ENCODE data around the gene PAX4.
A peak's percentile ranks its signal among the peaks of the same experiment; 100 is the strongest.

PAX4 gene

DNA sequence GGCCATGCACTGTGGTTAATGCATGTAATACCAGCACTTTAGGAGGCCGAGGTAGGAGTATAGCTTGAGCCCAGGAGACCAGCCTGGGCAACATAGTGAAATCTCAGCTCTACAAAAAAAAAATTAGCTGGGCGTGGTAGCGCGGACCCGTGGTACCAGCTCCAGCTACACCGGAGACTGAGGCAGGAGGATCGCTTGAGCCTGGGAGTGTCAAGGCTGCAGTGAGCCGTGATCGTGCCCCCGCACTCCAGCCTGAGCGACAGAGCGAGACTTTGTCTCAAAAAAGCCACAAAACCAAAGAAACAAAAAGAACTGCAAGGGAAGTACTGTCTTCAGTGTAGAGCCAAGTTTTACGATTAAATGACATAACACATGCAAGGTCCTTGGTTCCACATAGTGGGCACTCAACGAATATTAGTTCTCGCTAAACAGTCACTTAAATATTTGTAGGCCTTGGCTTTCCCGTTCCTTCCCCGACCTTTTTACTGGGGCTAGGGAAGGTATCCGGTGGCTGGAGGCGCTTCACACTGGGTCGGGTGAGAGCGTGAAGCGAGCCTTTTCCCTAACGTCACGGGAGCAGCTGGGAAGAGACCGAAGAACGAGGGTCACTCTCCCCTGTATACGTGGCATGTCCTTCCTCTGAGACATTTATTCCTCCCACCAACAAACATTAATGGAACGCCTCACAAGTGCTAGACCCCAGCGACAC is 33.1 kb upstream of the PAX4 start:
- peak overlapping the region; percentile 81 for H3K23ac ChIP-seq (ENCODE audit: low read depth, low read length, poor library complexity)
- peak overlapping the region; percentile 73 for H3K9ac ChIP-seq (ENCODE audit: low read depth, low read length, poor library complexity)
- no CpG with 5 or more reads among the region's 29 CpGs for WGBS, 2 donors (ENCODE audit: extremely low coverage in 2 of 2, insufficient read length in 2 of 2, insufficient replicate concordance in 1 of 2)
- peaks cover 12 to 14% of the 10 kb centered on the region in 2 donors for H3K4me1 ChIP-seq (ENCODE audit: control insufficient read depth in 2 of 2, insufficient read depth in 1 of 2, low read depth in 1 of 2, low read length in 2 of 2)
- peaks cover 5% of the 10 kb centered on the region for H3K79me1 ChIP-seq (ENCODE audit: low read depth, low read length)
- no peak overlapping the region for H2AK5ac ChIP-seq (ENCODE audit: low read depth, low read length)
- H4K91ac ChIP-seq (ENCODE audit: low read depth, low read length, poor library complexity): no peak overlapping the region
- no peak overlapping the region for H4K8ac ChIP-seq (ENCODE audit: low read depth, low read length)
- no peak overlapping the region for H2BK12ac ChIP-seq (ENCODE audit: low read length)
- H3K4me3 ChIP-seq (ENCODE audit: low read length in 2 of 2): peak overlapping the region; percentile 78 to 99
- H3K18ac ChIP-seq (ENCODE audit: low read length): peak overlapping the region; percentile 73
- H3K4ac ChIP-seq (ENCODE audit: low read length): no peak overlapping the region
- H3K14ac ChIP-seq (ENCODE audit: low read length): peak overlapping the region; percentile 4
- peak overlapping the region; percentile 6 for H2BK15ac ChIP-seq (ENCODE audit: low read length)
- no peak for DNase-seq (ENCODE audit: low spot score)
- H3K9me3 ChIP-seq (replicated peaks in 1 of 2; ENCODE audit: control insufficient read depth in 2 of 2, insufficient read depth in 1 of 2, low read depth in 1 of 2, low read length in 2 of 2): no peaks in the 10 kb centered on the region
- H2BK120ac ChIP-seq (ENCODE audit: low read depth, low read length): peak overlapping the region; percentile 21
- peak overlapping the region; percentile 98 for H2AFZ ChIP-seq (ENCODE audit: low read length)
- no peak overlapping the region for H2BK5ac ChIP-seq (ENCODE audit: low read length)
- peak overlapping the region; percentile 45 for H3K27ac ChIP-seq (replicated peaks; ENCODE audit: low read length)
- peak overlapping the region; percentile 73 for H3K4me2 ChIP-seq (ENCODE audit: insufficient read depth, low read length, poor library complexity, severe bottlenecking)
- H3K27me3 ChIP-seq (ENCODE audit: control insufficient read depth in 3 of 3, insufficient read depth in 3 of 3, low read depth in 1 of 3, low read length in 3 of 3): peaks cover 0 to 1% (median 0%) of the 10 kb centered on the region in 3 experiments
- H3K36me3 ChIP-seq (replicated peaks in 1 of 2; ENCODE audit: control insufficient read depth in 2 of 2, insufficient read depth in 2 of 2, low read length in 2 of 2): peaks cover 0 to 24% of the 10 kb centered on the region in 2 donors

DNA sequence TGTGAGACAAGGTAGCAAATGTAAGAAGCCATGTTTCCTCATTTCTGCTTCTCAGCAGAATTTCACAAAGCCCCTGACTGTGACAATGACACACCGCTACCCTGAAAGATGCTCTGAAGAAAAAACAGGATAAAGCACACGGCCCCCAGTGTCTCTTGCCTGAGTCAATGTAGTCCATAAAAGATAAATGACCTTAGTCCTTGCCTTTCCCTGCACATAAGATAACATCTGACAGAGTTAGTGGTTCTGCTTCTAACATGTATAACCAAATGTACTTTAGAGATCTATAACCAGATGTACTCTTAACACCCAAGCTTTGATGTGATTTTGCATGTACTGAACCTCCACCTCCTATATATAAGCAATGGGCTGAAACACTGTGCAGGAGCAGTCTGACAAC is 31.0 kb upstream of the PAX4 start:
- Histone ChIP-seq H3K9ac (ENCODE audit: low read depth, low read length, poor library complexity) (no peak overlapping the region), H2BK15ac (ENCODE audit: low read length) (no peak overlapping the region), H3K23ac (ENCODE audit: low read depth, low read length, poor library complexity) (no peak overlapping the region)

DNA sequence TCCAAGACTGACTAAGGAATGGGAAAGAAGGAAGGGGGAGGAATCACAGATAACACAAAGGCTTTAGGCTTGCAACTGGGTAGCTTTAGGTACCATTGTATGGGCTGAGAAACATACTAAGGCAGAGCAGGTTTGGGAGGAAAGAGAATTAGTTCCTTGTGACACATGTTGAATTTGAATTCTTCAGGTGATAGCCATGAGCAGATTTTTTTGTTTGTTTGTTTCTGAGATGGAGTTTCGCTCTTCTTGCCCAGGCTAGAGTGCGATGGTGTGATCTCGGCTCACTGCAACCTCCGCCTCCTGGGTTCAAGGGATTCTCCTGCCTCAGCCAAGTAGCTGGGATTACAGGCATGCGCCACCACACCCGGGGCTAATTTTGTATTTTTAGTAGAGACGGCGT is 29.7 kb upstream of the PAX4 start:
- H4K91ac ChIP-seq (ENCODE audit: low read depth, low read length, poor library complexity): no peak overlapping the region
- H2BK120ac ChIP-seq (ENCODE audit: low read depth, low read length): no peak overlapping the region
- H2AK5ac ChIP-seq (ENCODE audit: low read depth, low read length): no peak overlapping the region
- no peaks in the 10 kb centered on the region for H3K36me3 ChIP-seq (replicated peaks in 1 of 2; ENCODE audit: control insufficient read depth in 2 of 2, insufficient read depth in 2 of 2, low read length in 2 of 2)
- no peak overlapping the region for H2BK5ac ChIP-seq (ENCODE audit: low read length)
- no peak overlapping the region for H3K4ac ChIP-seq (ENCODE audit: low read length)
- peaks cover 4 to 10% of the 10 kb centered on the region in 2 donors for H3K4me1 ChIP-seq (ENCODE audit: control insufficient read depth in 2 of 2, insufficient read depth in 1 of 2, low read depth in 1 of 2, low read length in 2 of 2)
- no peak for DNase-seq (ENCODE audit: low spot score)
- no peak overlapping the region for H3K14ac ChIP-seq (ENCODE audit: low read length)
- no CpG with 5 or more reads among the region's 8 CpGs for WGBS, 2 donors (ENCODE audit: extremely low coverage in 2 of 2, insufficient read length in 2 of 2, insufficient replicate concordance in 1 of 2)
- no peak overlapping the region for H2BK12ac ChIP-seq (ENCODE audit: low read length)
- H2AFZ ChIP-seq (ENCODE audit: low read length): no peak overlapping the region
- no peaks in the 10 kb centered on the region for H3K9me3 ChIP-seq (replicated peaks in 1 of 2; ENCODE audit: control insufficient read depth in 2 of 2, insufficient read depth in 1 of 2, low read depth in 1 of 2, low read length in 2 of 2)
- H4K8ac ChIP-seq (ENCODE audit: low read depth, low read length): no peak overlapping the region
- H3K9ac ChIP-seq (ENCODE audit: low read depth, low read length, poor library complexity): no peak overlapping the region
- H2BK15ac ChIP-seq (ENCODE audit: low read length): peak overlapping the region; percentile 9
- no peak overlapping the region for H3K23ac ChIP-seq (ENCODE audit: low read depth, low read length, poor library complexity)
- H3K4me3 ChIP-seq (ENCODE audit: low read length in 2 of 2): no peak overlapping the region
- H3K79me1 ChIP-seq (ENCODE audit: low read depth, low read length): peaks cover 5% of the 10 kb centered on the region
- H3K27ac ChIP-seq (replicated peaks; ENCODE audit: low read length): no peak overlapping the region
- H3K27me3 ChIP-seq (ENCODE audit: control insufficient read depth in 3 of 3, insufficient read depth in 3 of 3, low read depth in 1 of 3, low read length in 3 of 3): peaks cover 0 to 1% (median 0%) of the 10 kb centered on the region in 3 experiments
- no peak overlapping the region for H3K18ac ChIP-seq (ENCODE audit: low read length)
- no peak overlapping the region for H3K4me2 ChIP-seq (ENCODE audit: insufficient read depth, low read length, poor library complexity, severe bottlenecking)

More for the DNA sequence above, 31.0 kb upstream of the PAX4 start:
- Histone ChIP-seq H2AFZ (ENCODE audit: low read length) (peak overlapping the region; percentile 39), H3K4me1 (ENCODE audit: control insufficient read depth in 2 of 2, insufficient read depth in 1 of 2, low read depth in 1 of 2, low read length in 2 of 2) (peaks cover 10 to 12% of the 10 kb centered on the region in 2 donors), H4K8ac (ENCODE audit: low read depth, low read length) (no peak overlapping the region), H3K27ac (replicated peaks; ENCODE audit: low read length) (no peak overlapping the region), H3K4me3 (ENCODE audit: low read length in 2 of 2) (no peak overlapping the region), H2BK120ac (ENCODE audit: low read depth, low read length) (no peak overlapping the region), H3K9me3 (replicated peaks in 1 of 2; ENCODE audit: control insufficient read depth in 2 of 2, insufficient read depth in 1 of 2, low read depth in 1 of 2, low read length in 2 of 2) (no peaks in the 10 kb centered on the region), H2BK5ac (ENCODE audit: low read length) (no peak overlapping the region), H3K4me2 (ENCODE audit: insufficient read depth, low read length, poor library complexity, severe bottlenecking) (no peak overlapping the region), H3K18ac (ENCODE audit: low read length) (no peak overlapping the region), H2AK5ac (ENCODE audit: low read depth, low read length) (no peak overlapping the region), H3K4ac (ENCODE audit: low read length) (no peak overlapping the region), H4K91ac (ENCODE audit: low read depth, low read length, poor library complexity) (no peak overlapping the region), H3K79me1 (ENCODE audit: low read depth, low read length) (peaks cover 5% of the 10 kb centered on the region), H2BK12ac (ENCODE audit: low read length) (no peak overlapping the region), H3K27me3 (ENCODE audit: control insufficient read depth in 3 of 3, insufficient read depth in 3 of 3, low read depth in 1 of 3, low read length in 3 of 3) (peaks cover 0 to 1% (median 0%) of the 10 kb centered on the region in 3 experiments), H3K14ac (ENCODE audit: low read length) (no peak overlapping the region), H3K36me3 (replicated peaks in 1 of 2; ENCODE audit: control insufficient read depth in 2 of 2, insufficient read depth in 2 of 2, low read length in 2 of 2) (peaks cover 0 to 6% of the 10 kb centered on the region in 2 donors)
- WGBS, 2 donors (ENCODE audit: extremely low coverage in 2 of 2, insufficient read length in 2 of 2, insufficient replicate concordance in 1 of 2): no CpG with 5 or more reads among the region's 2 CpGs
- DNase-seq (ENCODE audit: low spot score): no peak

DNA sequence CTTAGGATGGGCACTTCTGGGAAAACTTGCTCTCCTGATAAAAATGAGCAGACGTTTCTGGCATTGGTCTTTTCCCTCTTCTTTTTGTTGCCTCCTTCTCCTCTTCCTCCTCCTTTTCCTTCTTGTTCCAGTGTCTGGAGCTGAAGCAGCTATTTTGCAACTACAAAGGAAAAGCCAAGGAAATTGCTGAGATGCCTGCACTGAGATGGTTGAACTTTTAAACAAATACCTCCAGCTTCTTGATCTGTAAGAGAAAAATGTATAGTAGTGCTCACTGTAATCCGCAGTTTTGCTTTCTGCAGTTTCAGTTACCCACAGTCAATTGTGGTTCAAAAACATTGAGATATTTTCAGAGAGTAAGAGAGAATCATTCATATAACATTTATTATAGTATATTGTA is 26.5 kb upstream of the PAX4 start:
- no CpG with 5 or more reads among the region's 2 CpGs for WGBS, 2 donors (ENCODE audit: extremely low coverage in 2 of 2, insufficient read length in 2 of 2, insufficient replicate concordance in 1 of 2)
- Histone ChIP-seq H3K4me2 (ENCODE audit: insufficient read depth, low read length, poor library complexity, severe bottlenecking) (no peak overlapping the region), H3K4me1 (ENCODE audit: control insufficient read depth in 2 of 2, insufficient read depth in 1 of 2, low read depth in 1 of 2, low read length in 2 of 2) (peaks cover 8% of the 10 kb centered on the region in 2 donors)

More for the DNA sequence above, 26.5 kb upstream of the PAX4 start:
- no peak overlapping the region for H2BK15ac ChIP-seq (ENCODE audit: low read length)
- H4K8ac ChIP-seq (ENCODE audit: low read depth, low read length): no peak overlapping the region
- no peaks in the 10 kb centered on the region for H3K27me3 ChIP-seq (ENCODE audit: control insufficient read depth in 3 of 3, insufficient read depth in 3 of 3, low read depth in 1 of 3, low read length in 3 of 3)
- no peak for DNase-seq (ENCODE audit: low spot score)
- no peaks in the 10 kb centered on the region for H3K79me1 ChIP-seq (ENCODE audit: low read depth, low read length)
- no peak overlapping the region for H2BK5ac ChIP-seq (ENCODE audit: low read length)
- H2BK12ac ChIP-seq (ENCODE audit: low read length): no peak overlapping the region
- no peaks in the 10 kb centered on the region for H3K9me3 ChIP-seq (replicated peaks in 1 of 2; ENCODE audit: control insufficient read depth in 2 of 2, insufficient read depth in 1 of 2, low read depth in 1 of 2, low read length in 2 of 2)
- no peaks in the 10 kb centered on the region for H3K36me3 ChIP-seq (replicated peaks in 1 of 2; ENCODE audit: control insufficient read depth in 2 of 2, insufficient read depth in 2 of 2, low read length in 2 of 2)
- no peak overlapping the region for H3K14ac ChIP-seq (ENCODE audit: low read length)
- no peak overlapping the region for H2BK120ac ChIP-seq (ENCODE audit: low read depth, low read length)
- H3K4ac ChIP-seq (ENCODE audit: low read length): no peak overlapping the region
- no peak overlapping the region for H3K9ac ChIP-seq (ENCODE audit: low read depth, low read length, poor library complexity)
- no peak overlapping the region for H4K91ac ChIP-seq (ENCODE audit: low read depth, low read length, poor library complexity)
- no peak overlapping the region for H3K23ac ChIP-seq (ENCODE audit: low read depth, low read length, poor library complexity)
- peak overlapping the region; percentile 62 for H2AFZ ChIP-seq (ENCODE audit: low read length)
- no peak overlapping the region for H2AK5ac ChIP-seq (ENCODE audit: low read depth, low read length)
- no peak overlapping the region for H3K18ac ChIP-seq (ENCODE audit: low read length)
- H3K27ac ChIP-seq (replicated peaks; ENCODE audit: low read length): no peak overlapping the region
- H3K4me3 ChIP-seq (ENCODE audit: low read length in 2 of 2): no peak overlapping the region
